Uterus (tissue), 4 donors: ENCODE results near the gene SVIL. TPM values are rescaled to one million over a fixed set of nuclear protein-coding genes. Genes with fewer than 3 reads are reported as not detected.

Experiments
- DNase-seq, 2 donors: peaks; one replicate each; pipeline ENCODE4 v3.0.0-alpha.2; 2019 to 2020
- H3K27ac ChIP-seq, 2 donors: fragments of 200-600 bp; sonication (generic); 1 replicate in 1 of 2; 2 replicates in 1 of 2; pipeline ENCODE4 v1.5.1; 2016 to 2018
- H3K27me3 ChIP-seq, 2 donors: fragments of 200-600 bp; sonication (generic); one replicate each; pipeline ENCODE4 v1.5.1; 2018 to 2019; ENCODE audit warnings: control low read depth in 1 of 2
- H3K36me3 ChIP-seq, 2 donors: fragments of 200-600 bp; sonication (generic); one replicate each; pipeline ENCODE4 v1.5.1; 2019; ENCODE audit warnings: control low read depth in 1 of 2
- H3K4me1 ChIP-seq, 2 donors: fragments of 200-600 bp; sonication (generic); one replicate each; pipeline ENCODE4 v1.5.1; 2018 to 2019; ENCODE audit warnings: control low read depth in 1 of 2
- H3K4me3 ChIP-seq, 2 donors: fragments of 200-600 bp; sonication (generic); 1 replicate in 1 of 2; 2 replicates in 1 of 2; pipeline ENCODE4 v1.5.1; 2018 to 2019; ENCODE audit warnings: mild to moderate bottlenecking in 1 of 2
- H3K9me3 ChIP-seq, 2 donors: fragments of 200-600 bp; sonication (generic); one replicate each; pipeline ENCODE4 v1.5.1; 2019; ENCODE audit warnings: control low read depth in 1 of 2
- CTCF ChIP-seq, 4 experiments: fragments of 200-600 bp in 2 of 4; fragments of 450-650 bp in 2 of 4; sonication (generic) in 2 of 4; IDR thresholded peaks; one replicate each; pipeline ENCODE4 v1.5.1; 2016 to 2019; ENCODE audit warnings: antibody characterized with exemption in 4 of 4, mild to moderate bottlenecking in 2 of 4, moderate library complexity in 1 of 4
- POLR2A ChIP-seq, 2 donors: fragments of 450-650 bp; IDR thresholded peaks; one replicate each; pipeline ENCODE4 v1.6.1; 2016; ENCODE audit warnings: antibody characterized with exemption in 2 of 2, mild to moderate bottlenecking in 1 of 2, moderate library complexity in 1 of 2
- intact Hi-C: fragments of 100-400 bp; cut with DNase I; formaldehyde crosslinking; loops from one replicate; pipeline ENCODE4 v1.15.1; 2023; ENCODE audit warnings: low total_unique reads
- total RNA-seq, 4 donors: library from RNA; depleted of rRNA in 3 of 4; stranded (reverse); fragments of >200 nt in 3 of 4; gene quantifications; one replicate each; pipeline versions ENCODE4 v1.1.0 to v1.2.4, GENCODE V29; 2014 to 2023
- donor health status: DM: yes; HTN: yes; CAD: no.

SVIL gene
- total RNA-seq, 4 donors from 2014 or later = 108 to 316 (median 209) TPM

GRCh38 chr10:29646960-29647461 lies 12.2 kb upstream of the SVIL start:
- TF ChIP-seq CTCF (IDR thresholded peaks at IDR 0.05) (no peak), POLR2A (IDR thresholded peaks at IDR 0.05) (no peak)
- Histone ChIP-seq H3K9me3 (no peaks in the 10 kb centered on the region), H3K4me3 (peak overlapping the region in 1 of 2 donors; percentile 10), H3K4me1 (peaks cover 0 to 21% of the 10 kb centered on the region in 2 donors), H3K27me3 (no peaks in the 10 kb centered on the region), H3K36me3 (no peaks in the 10 kb centered on the region), H3K27ac (peak overlapping the region; percentile 79 to 93)
- intact Hi-C loops = no loop called here
- DNase-seq = peak in 1 of 2 donors; percentile 42

DNA sequence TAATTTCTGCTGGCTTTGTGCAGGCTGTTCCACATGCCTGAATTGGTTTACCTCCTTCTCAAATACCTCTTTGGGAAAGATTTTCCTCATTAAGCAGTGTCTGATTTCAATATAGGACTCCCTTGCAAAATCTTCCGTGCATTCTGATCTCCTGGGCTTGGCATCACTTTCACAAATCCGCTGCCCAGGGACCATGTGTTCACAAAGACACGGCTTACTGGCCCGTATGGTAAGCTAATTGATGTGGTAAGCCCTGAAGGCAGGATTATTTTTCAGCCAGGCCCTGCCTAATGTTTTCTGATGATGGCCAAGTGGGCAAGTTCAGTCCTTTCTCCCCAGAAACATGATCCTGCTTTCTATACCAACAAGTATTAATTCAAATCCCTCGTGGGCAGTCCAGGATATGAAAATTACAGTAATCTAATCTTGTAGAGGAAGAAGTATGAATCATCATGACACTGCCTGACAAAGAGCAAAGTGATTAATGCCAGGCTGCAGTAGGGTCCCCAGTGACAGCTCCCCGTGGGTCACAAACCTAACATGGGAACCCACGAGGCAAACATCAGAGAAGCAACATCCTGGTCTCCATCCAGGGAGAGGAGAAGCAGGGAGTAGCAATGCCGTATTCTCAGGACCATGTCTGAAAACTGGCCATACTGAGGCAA lies 11.6 kb upstream of the SVIL start:
- TF ChIP-seq POLR2A (IDR thresholded peaks at IDR 0.05) (no peak), CTCF (IDR thresholded peaks at IDR 0.05) (no peak)
- no peaks in the 10 kb centered on the region for H3K27me3 ChIP-seq
- no peaks in the 10 kb centered on the region for H3K9me3 ChIP-seq
- peak overlapping the region; percentile 79 to 93 for H3K27ac ChIP-seq
- H3K4me1 ChIP-seq = peaks cover 0 to 21% of the 10 kb centered on the region in 2 donors
- DNase-seq = peak; percentile 39 to 48
- peak overlapping the region in 1 of 2 donors; percentile 10 for H3K4me3 ChIP-seq
- no peaks in the 10 kb centered on the region for H3K36me3 ChIP-seq
- intact Hi-C loops = no loop called here

DNA sequence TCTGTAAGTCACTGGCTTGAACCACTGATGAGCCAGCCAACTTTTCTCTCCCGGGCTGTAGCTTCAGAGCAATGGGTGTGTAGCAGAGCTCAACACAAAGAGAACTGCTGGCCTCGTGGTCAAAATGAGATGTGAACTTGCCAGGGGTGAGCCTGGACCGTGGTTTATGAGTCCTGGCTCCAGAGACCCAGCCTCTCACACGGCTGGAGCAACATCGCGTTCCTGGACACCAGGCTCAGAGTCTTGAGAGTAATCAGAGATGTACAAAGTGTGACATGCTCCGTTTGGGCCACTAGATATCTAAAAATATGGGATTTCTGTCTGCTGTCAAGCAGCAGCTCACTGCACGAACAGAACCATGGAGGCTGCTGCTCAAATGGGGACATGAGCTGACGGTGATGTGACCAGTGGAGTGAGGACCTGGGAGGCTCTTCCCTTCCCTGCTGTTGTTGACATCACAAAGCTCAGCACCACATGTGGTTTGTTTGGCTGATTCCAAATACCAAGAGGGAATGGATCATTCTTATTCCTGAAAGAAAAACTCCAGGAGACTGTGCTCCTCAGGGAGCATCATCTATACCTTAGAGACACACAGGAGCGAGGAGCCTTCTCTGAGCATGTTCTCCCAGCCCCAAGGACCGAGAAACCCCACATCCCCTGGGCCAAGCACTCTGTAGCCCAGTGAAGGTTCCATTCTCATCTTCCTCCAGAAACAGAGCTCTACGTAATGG lies 9.2 kb upstream of the SVIL start:
- TF ChIP-seq CTCF (IDR thresholded peaks at IDR 0.05) (no peak), POLR2A (IDR thresholded peaks at IDR 0.05) (no peak)
- Histone ChIP-seq H3K9me3 (no peaks in the 10 kb centered on the region), H3K27me3 (no peaks in the 10 kb centered on the region), H3K36me3 (no peaks in the 10 kb centered on the region), H3K4me1 (peaks cover 0 to 21% of the 10 kb centered on the region in 2 donors), H3K4me3 (no peak overlapping the region), H3K27ac (peak overlapping the region; percentile 79 to 93)
- peak; percentile 68 to 75 for DNase-seq
- intact Hi-C loops = no loop called here

- Histone ChIP-seq H3K27ac (peak overlapping the region; percentile 79 to 93), H3K4me3 (no peak overlapping the region), H3K9me3 (no peaks in the 10 kb centered on the region), H3K27me3 (no peaks in the 10 kb centered on the region), H3K36me3 (no peaks in the 10 kb centered on the region), H3K4me1 (peaks cover 0 to 13% of the 10 kb centered on the region in 2 donors)
- peak in 1 of 2 donors; percentile 78 for DNase-seq
- TF ChIP-seq POLR2A (IDR thresholded peaks at IDR 0.05) = peak; percentile 29 to 64
- no peak for TF ChIP-seq CTCF (IDR thresholded peaks at IDR 0.05)
- intact Hi-C loops = no loop called here
Measured at GRCh38 chr10:29642990-29643389, 8.2 kb upstream of the SVIL start.

DNA sequence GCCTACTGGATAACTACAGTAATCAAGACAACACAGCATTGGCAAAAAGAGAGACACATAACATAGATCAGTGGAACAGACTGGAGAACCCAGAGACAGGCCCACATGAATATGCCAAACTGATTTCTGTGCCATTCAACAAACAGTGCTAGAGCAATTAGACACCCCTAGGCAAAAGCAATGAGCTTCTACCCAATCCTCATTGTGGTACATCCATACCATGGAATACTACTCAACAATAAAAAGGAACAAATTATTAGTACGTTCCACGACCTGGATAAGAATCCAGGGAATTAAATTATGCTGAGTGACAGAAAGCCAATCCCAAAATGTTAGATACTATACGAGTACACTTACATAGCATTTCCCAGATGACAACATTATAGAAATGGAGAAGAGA lies 2.8 kb upstream of the SVIL start:
- no peaks in the 10 kb centered on the region for H3K36me3 ChIP-seq

More for the DNA sequence above, 2.8 kb upstream of the SVIL start:
- Histone ChIP-seq H3K27ac (peak overlapping the region; percentile 88 to 97), H3K4me3 (no peak overlapping the region), H3K27me3 (no peaks in the 10 kb centered on the region), H3K9me3 (no peaks in the 10 kb centered on the region), H3K4me1 (peaks cover 6 to 9% of the 10 kb centered on the region in 2 donors)
- no peak for DNase-seq
- intact Hi-C loops = no loop called here
- TF ChIP-seq CTCF (IDR thresholded peaks at IDR 0.05) (no peak), POLR2A (IDR thresholded peaks at IDR 0.05) (no peak)
